ENCODE data around the gene PHKG1.
A peak's percentile ranks its signal among the peaks of the same experiment; 100 is the strongest.
"Not testable (repeated sequence)": the region's sequence is repeated elsewhere in the genome, so short reads cannot be mapped to it uniquely, and the experiment has no call there.

Gene PHKG1

GRCh38 chr7:56086761-56087160, 6.0 kb downstream of the PHKG1 start:
- Histone ChIP-seq H3K4me3 (ENCODE audit: low read depth in 1 of 5, low read length in 5 of 5) (no peak overlapping the region), H3K36me3 (ENCODE audit: control insufficient read depth in 5 of 5, insufficient read depth in 5 of 5, low read length in 5 of 5) (peaks cover 0 to 29% (median 21%) of the 10 kb centered on the region in 5 donors), H3K9me3 (ENCODE audit: control insufficient read depth in 5 of 5, low read length in 5 of 5) (no peaks in the 10 kb centered on the region), H3K27me3 (ENCODE audit: control insufficient read depth in 5 of 5, insufficient read depth in 4 of 5, low read length in 5 of 5) (no peaks in the 10 kb centered on the region), H3K4me1 (ENCODE audit: control insufficient read depth in 5 of 5, insufficient read depth in 5 of 5, low read length in 5 of 5) (peaks cover 3 to 15% (median 12%) of the 10 kb centered on the region in 5 donors), H3K9ac (ENCODE audit: low read length in 5 of 5) (no peak overlapping the region), H3K27ac (ENCODE audit: low read depth, low read length) (no peak overlapping the region)

- H3K27ac ChIP-seq (ENCODE audit: low read depth, low read length), result no peak overlapping the region
- no peaks in the 10 kb centered on the region for H3K27me3 ChIP-seq (ENCODE audit: control insufficient read depth in 5 of 5, insufficient read depth in 4 of 5, low read length in 5 of 5)
- H3K4me1 ChIP-seq (ENCODE audit: control insufficient read depth in 5 of 5, insufficient read depth in 5 of 5, low read length in 5 of 5), result peaks cover 11 to 24% (median 22%) of the 10 kb centered on the region in 5 donors
- H3K36me3 ChIP-seq (ENCODE audit: control insufficient read depth in 5 of 5, insufficient read depth in 5 of 5, low read length in 5 of 5), result peaks cover 0 to 40% (median 27%) of the 10 kb centered on the region in 5 donors
- H3K9ac ChIP-seq (ENCODE audit: low read length in 5 of 5), result no peak overlapping the region
- H3K4me3 ChIP-seq (ENCODE audit: low read depth in 1 of 5, low read length in 5 of 5), result no peak overlapping the region
- no peaks in the 10 kb centered on the region for H3K9me3 ChIP-seq (ENCODE audit: control insufficient read depth in 5 of 5, low read length in 5 of 5)
These were observed 9.5 kb downstream of the PHKG1 start for GRCh38 chr7:56083150-56083785.

- Histone ChIP-seq H3K4me1 (ENCODE audit: control insufficient read depth in 5 of 5, insufficient read depth in 5 of 5, low read length in 5 of 5) (peaks cover 11 to 24% (median 22%) of the 10 kb centered on the region in 5 donors), H3K27me3 (ENCODE audit: control insufficient read depth in 5 of 5, insufficient read depth in 4 of 5, low read length in 5 of 5) (no peaks in the 10 kb centered on the region), H3K9ac (ENCODE audit: low read length in 5 of 5) (no peak overlapping the region), H3K36me3 (ENCODE audit: control insufficient read depth in 5 of 5, insufficient read depth in 5 of 5, low read length in 5 of 5) (peaks cover 0 to 40% (median 25%) of the 10 kb centered on the region in 5 donors), H3K27ac (ENCODE audit: low read depth, low read length) (no peak overlapping the region), H3K4me3 (ENCODE audit: low read depth in 1 of 5, low read length in 5 of 5) (no peak overlapping the region), H3K9me3 (ENCODE audit: control insufficient read depth in 5 of 5, low read length in 5 of 5) (no peaks in the 10 kb centered on the region)
These were observed 11.0 kb downstream of the PHKG1 start for GRCh38 chr7:56081626-56082340.

GRCh38 chr7:56080726-56081435, 11.9 kb downstream of the PHKG1 start:
- not testable (repeated sequence) for H3K27ac ChIP-seq (ENCODE audit: low read depth, low read length); H3K4me3 ChIP-seq (ENCODE audit: low read depth in 1 of 5, low read length in 5 of 5); H3K9ac ChIP-seq (ENCODE audit: low read length in 5 of 5); H3K27me3 ChIP-seq (ENCODE audit: control insufficient read depth in 5 of 5, insufficient read depth in 4 of 5, low read length in 5 of 5); H3K9me3 ChIP-seq (ENCODE audit: control insufficient read depth in 5 of 5, low read length in 5 of 5)
- H3K36me3 ChIP-seq (ENCODE audit: control insufficient read depth in 5 of 5, insufficient read depth in 5 of 5, low read length in 5 of 5), result peaks cover 0 to 40% (median 22%) of the 10 kb centered on the region in 5 donors
- peaks cover 11 to 24% (median 22%) of the 10 kb centered on the region in 5 donors for H3K4me1 ChIP-seq (ENCODE audit: control insufficient read depth in 5 of 5, insufficient read depth in 5 of 5, low read length in 5 of 5)

- Histone ChIP-seq H3K4me3 (ENCODE audit: low read depth in 1 of 5, low read length in 5 of 5) (no peak overlapping the region), H3K4me1 (ENCODE audit: control insufficient read depth in 5 of 5, insufficient read depth in 5 of 5, low read length in 5 of 5) (peaks cover 11 to 25% (median 22%) of the 10 kb centered on the region in 5 donors), H3K27me3 (ENCODE audit: control insufficient read depth in 5 of 5, insufficient read depth in 4 of 5, low read length in 5 of 5) (no peaks in the 10 kb centered on the region), H3K27ac (ENCODE audit: low read depth, low read length) (peak overlapping the region; percentile 48), H3K9ac (ENCODE audit: low read length in 5 of 5) (peak overlapping the region in 3 of 5 donors; percentile 38 to 56 (median 48)), H3K9me3 (ENCODE audit: control insufficient read depth in 5 of 5, low read length in 5 of 5) (no peaks in the 10 kb centered on the region), H3K36me3 (ENCODE audit: control insufficient read depth in 5 of 5, insufficient read depth in 5 of 5, low read length in 5 of 5) (peaks cover 0 to 35% (median 20%) of the 10 kb centered on the region in 5 donors)
These were observed 13.1 kb downstream of the PHKG1 start for GRCh38 chr7:56079450-56080185.

- H3K9me3 ChIP-seq (ENCODE audit: control insufficient read depth in 5 of 5, low read length in 5 of 5), result no peaks in the 10 kb centered on the region
- H3K36me3 ChIP-seq (ENCODE audit: control insufficient read depth in 5 of 5, insufficient read depth in 5 of 5, low read length in 5 of 5), result peaks cover 0 to 34% (median 21%) of the 10 kb centered on the region in 5 donors
- H3K4me1 ChIP-seq (ENCODE audit: control insufficient read depth in 5 of 5, insufficient read depth in 5 of 5, low read length in 5 of 5), result peaks cover 9 to 23% (median 21%) of the 10 kb centered on the region in 5 donors
- no peak overlapping the region for H3K4me3 ChIP-seq (ENCODE audit: low read depth in 1 of 5, low read length in 5 of 5)
- no peak overlapping the region for H3K27ac ChIP-seq (ENCODE audit: low read depth, low read length)
- H3K27me3 ChIP-seq (ENCODE audit: control insufficient read depth in 5 of 5, insufficient read depth in 4 of 5, low read length in 5 of 5), result no peaks in the 10 kb centered on the region
- peak overlapping the region in 1 of 5 donors; percentile 20 for H3K9ac ChIP-seq (ENCODE audit: low read length in 5 of 5)
These were observed 14.6 kb downstream of the PHKG1 start for GRCh38 chr7:56078196-56078595.

- H3K36me3 ChIP-seq (ENCODE audit: control insufficient read depth in 5 of 5, insufficient read depth in 5 of 5, low read length in 5 of 5), result peaks cover 0 to 38% (median 25%) of the 10 kb centered on the region in 5 donors
- H3K27ac ChIP-seq (ENCODE audit: low read depth, low read length), result no peak overlapping the region
- H3K27me3 ChIP-seq (ENCODE audit: control insufficient read depth in 5 of 5, insufficient read depth in 4 of 5, low read length in 5 of 5), result no peaks in the 10 kb centered on the region
- H3K4me3 ChIP-seq (ENCODE audit: low read depth in 1 of 5, low read length in 5 of 5), result no peak overlapping the region
- peaks cover 8 to 20% (median 18%) of the 10 kb centered on the region in 5 donors for H3K4me1 ChIP-seq (ENCODE audit: control insufficient read depth in 5 of 5, insufficient read depth in 5 of 5, low read length in 5 of 5)
- H3K9ac ChIP-seq (ENCODE audit: low read length in 5 of 5), result no peak overlapping the region
- no peaks in the 10 kb centered on the region for H3K9me3 ChIP-seq (ENCODE audit: control insufficient read depth in 5 of 5, low read length in 5 of 5)
These were observed 15.1 kb downstream of the PHKG1 start for GRCh38 chr7:56077681-56078080.

GRCh38 chr7:56074371-56074791, 18.4 kb downstream of the PHKG1 start:
- peaks cover 4 to 43% (median 30%) of the 10 kb centered on the region in 5 donors for H3K36me3 ChIP-seq (ENCODE audit: control insufficient read depth in 5 of 5, insufficient read depth in 5 of 5, low read length in 5 of 5)
- no peak overlapping the region for H3K9ac ChIP-seq (ENCODE audit: low read length in 5 of 5)
- no peaks in the 10 kb centered on the region for H3K9me3 ChIP-seq (ENCODE audit: control insufficient read depth in 5 of 5, low read length in 5 of 5)
- H3K4me3 ChIP-seq (ENCODE audit: low read depth in 1 of 5, low read length in 5 of 5), result no peak overlapping the region
- H3K27ac ChIP-seq (ENCODE audit: low read depth, low read length), result no peak overlapping the region
- H3K27me3 ChIP-seq (ENCODE audit: control insufficient read depth in 5 of 5, insufficient read depth in 4 of 5, low read length in 5 of 5), result no peaks in the 10 kb centered on the region
- H3K4me1 ChIP-seq (ENCODE audit: control insufficient read depth in 5 of 5, insufficient read depth in 5 of 5, low read length in 5 of 5), result peaks cover 4 to 11% (median 10%) of the 10 kb centered on the region in 5 donors

- H3K4me3 ChIP-seq (ENCODE audit: low read depth in 1 of 5, low read length in 5 of 5); H3K9me3 ChIP-seq (ENCODE audit: control insufficient read depth in 5 of 5, low read length in 5 of 5); H3K9ac ChIP-seq (ENCODE audit: low read length in 5 of 5); H3K27ac ChIP-seq (ENCODE audit: low read depth, low read length); H3K27me3 ChIP-seq (ENCODE audit: control insufficient read depth in 5 of 5, insufficient read depth in 4 of 5, low read length in 5 of 5): not testable (repeated sequence)
- peaks cover 0 to 14% (median 12%) of the 10 kb centered on the region in 5 donors for H3K4me1 ChIP-seq (ENCODE audit: control insufficient read depth in 5 of 5, insufficient read depth in 5 of 5, low read length in 5 of 5)
- peaks cover 23 to 47% (median 25%) of the 10 kb centered on the region in 5 donors for H3K36me3 ChIP-seq (ENCODE audit: control insufficient read depth in 5 of 5, insufficient read depth in 5 of 5, low read length in 5 of 5)
These were observed 26.4 kb downstream of the PHKG1 start for GRCh38 chr7:56066376-56066775.
